Natural killer cell (primary cell): ENCODE data around the gene FGF11. TPM values are rescaled to one million over a fixed set of nuclear protein-coding genes. Genes with fewer than 3 reads are reported as not detected.

Experiments
- ATAC-seq, 3 donors: fragments of 150-1000 bp in 2 of 3; fragments of 200-7000 bp in 1 of 3; cut with Tn5 transposase; 1 replicate in 1 of 3; 2 replicates in 2 of 3; pipeline ENCODE4 v1.10.0; 2021; ENCODE audit warnings: mild to moderate bottlenecking in 2 of 3, moderate library complexity in 2 of 3
- DNase-seq, 2 donors: peaks; one replicate each; pipeline versions ENCODE4 v3.0.0 to v3.0.0-alpha.2; 2013 to 2021; ENCODE audit warnings: mixed read lengths in 1 of 2
- H3K27ac ChIP-seq: one replicate; pipeline ENCODE4 v1.5.1; 2013; ENCODE audit warnings: mild to moderate bottlenecking, low read length
- H3K27me3 ChIP-seq: one replicate; pipeline ENCODE4 v1.6.1; 2013; ENCODE audit warnings: low read length; ENCODE audit not compliant: control insufficient read depth, insufficient read depth
- H3K36me3 ChIP-seq: one replicate; pipeline ENCODE4 v1.6.1; 2013; ENCODE audit warnings: low read length; ENCODE audit not compliant: control insufficient read depth, insufficient read depth
- H3K4me1 ChIP-seq: one replicate; pipeline ENCODE4 v1.6.1; 2013; ENCODE audit warnings: low read length; ENCODE audit not compliant: control insufficient read depth, insufficient read depth
- H3K4me3 ChIP-seq: one replicate; pipeline ENCODE4 v1.5.1; 2013; ENCODE audit warnings: low read length
- H3K9me3 ChIP-seq: one replicate; pipeline ENCODE4 v1.6.1; 2013; ENCODE audit warnings: low read length; ENCODE audit not compliant: control insufficient read depth, insufficient read depth
- H3K27ac Mint-ChIP-seq, 2 donors: one replicate each; pipeline ENCODE4 v1.8.0; 2022; ENCODE audit warnings: mild to moderate bottlenecking in 2 of 2, mixed read lengths in 2 of 2, moderate library complexity in 1 of 2
- H3K27me3 Mint-ChIP-seq, 2 donors: one replicate each; pipeline ENCODE4 v1.8.0; 2022; ENCODE audit warnings: low read depth in 2 of 2, mixed read lengths in 2 of 2
- H3K36me3 Mint-ChIP-seq: one replicate; pipeline ENCODE4 v1.8.0; 2022; ENCODE audit warnings: mixed read lengths
- H3K4me1 Mint-ChIP-seq, 2 donors: one replicate each; pipeline ENCODE4 v1.8.0; 2022; ENCODE audit warnings: mixed read lengths in 2 of 2
- H3K4me3 Mint-ChIP-seq: one replicate; pipeline ENCODE4 v1.8.0; 2022; ENCODE audit warnings: mild to moderate bottlenecking, moderate library complexity, mixed read lengths
- H3K9me3 Mint-ChIP-seq, 2 donors: one replicate each; pipeline ENCODE4 v1.8.0; 2022; ENCODE audit warnings: mixed read lengths in 2 of 2
- WGBS: methylation state at CpG from one replicate; pipeline ENCODE4 v1.1.7; 2013; ENCODE audit warnings: missing lambda C conversion rate; ENCODE audit not compliant: insufficient coverage; 5-methylcytosine and 5-hydroxymethylcytosine counted together
- intact Hi-C: fragments of 100-400 bp; cut with micrococcal nuclease; formaldehyde crosslinking; loops from one replicate; pipeline ENCODE4 v1.14.2; 2022
- total RNA-seq, 4 donors: library from RNA; stranded (reverse); fragments of 120-200 nt in 1 of 4; gene quantifications; one replicate each; pipeline versions ENCODE4 v1.2.3 to v1.2.4, GENCODE V29; 2013 to 2022
- TF ChIP-seq, protein P1 (sequence below): fragments of 200-600 bp; IDR thresholded peaks from one replicate; pipeline ENCODE4 v1.8.0; 2022; ENCODE audit warnings: antibody characterized with exemption

Gene FGF11
- total RNA-seq, 3 donors from 2014 or later (not counting 1 experiment from before 2014, with no cell fraction given), result 1.2 to 4.2 (median 1.9) TPM

DNA sequence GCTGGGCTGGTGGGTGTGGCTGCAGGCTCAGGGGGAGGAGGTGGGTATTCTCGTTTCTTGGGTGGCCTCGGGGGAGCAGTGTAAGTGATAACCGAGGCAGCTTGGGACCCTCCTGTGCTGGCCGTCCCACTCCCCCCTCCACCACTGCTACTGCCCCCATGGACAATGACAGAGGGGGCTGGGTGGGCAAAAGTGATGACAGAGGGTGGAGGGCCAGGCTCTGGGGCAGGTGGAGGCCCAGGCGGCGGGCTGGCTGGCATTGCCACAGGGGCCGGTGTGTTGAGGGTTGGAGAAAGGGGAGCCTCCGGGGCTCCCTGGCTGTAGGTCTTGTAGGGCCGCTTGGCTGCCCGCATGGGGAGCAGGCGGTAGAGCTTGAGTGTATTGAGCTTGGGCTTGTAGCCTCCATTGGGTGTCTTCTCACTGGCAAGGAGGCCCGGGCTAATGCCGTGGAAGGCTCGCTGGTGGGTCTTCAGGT lies 24.1 kb downstream of the FGF11 start:
- Mint-ChIP-seq H3K4me3 (no peak overlapping the region), H3K9me3 (no peaks in the 10 kb centered on the region), H3K4me1 (peaks cover 11 to 25% of the 10 kb centered on the region in 2 donors), H3K27me3 (no peaks in the 10 kb centered on the region), H3K27ac (peak overlapping the region in 1 of 2 donors; percentile 27), H3K36me3 (no peaks in the 10 kb centered on the region)
- intact Hi-C loops, result no loop called here
- 97% methylated on average over 10 of the region's 14 CpGs for WGBS
- no peak overlapping the region for H3K27ac ChIP-seq
- no peak for DNase-seq
- no peaks in the 10 kb centered on the region for H3K27me3 ChIP-seq
- ATAC-seq, result no peak
- peaks cover 12% of the 10 kb centered on the region for H3K4me1 ChIP-seq
- TF ChIP-seq, protein P1, sequence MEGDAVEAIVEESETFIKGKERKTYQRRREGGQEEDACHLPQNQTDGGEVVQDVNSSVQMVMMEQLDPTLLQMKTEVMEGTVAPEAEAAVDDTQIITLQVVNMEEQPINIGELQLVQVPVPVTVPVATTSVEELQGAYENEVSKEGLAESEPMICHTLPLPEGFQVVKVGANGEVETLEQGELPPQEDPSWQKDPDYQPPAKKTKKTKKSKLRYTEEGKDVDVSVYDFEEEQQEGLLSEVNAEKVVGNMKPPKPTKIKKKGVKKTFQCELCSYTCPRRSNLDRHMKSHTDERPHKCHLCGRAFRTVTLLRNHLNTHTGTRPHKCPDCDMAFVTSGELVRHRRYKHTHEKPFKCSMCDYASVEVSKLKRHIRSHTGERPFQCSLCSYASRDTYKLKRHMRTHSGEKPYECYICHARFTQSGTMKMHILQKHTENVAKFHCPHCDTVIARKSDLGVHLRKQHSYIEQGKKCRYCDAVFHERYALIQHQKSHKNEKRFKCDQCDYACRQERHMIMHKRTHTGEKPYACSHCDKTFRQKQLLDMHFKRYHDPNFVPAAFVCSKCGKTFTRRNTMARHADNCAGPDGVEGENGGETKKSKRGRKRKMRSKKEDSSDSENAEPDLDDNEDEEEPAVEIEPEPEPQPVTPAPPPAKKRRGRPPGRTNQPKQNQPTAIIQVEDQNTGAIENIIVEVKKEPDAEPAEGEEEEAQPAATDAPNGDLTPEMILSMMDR, result no peak
- H3K4me3 ChIP-seq, result no peak overlapping the region
- H3K36me3 ChIP-seq, result peaks cover 35% of the 10 kb centered on the region
- no peaks in the 10 kb centered on the region for H3K9me3 ChIP-seq

GRCh38 chr17:7464081-7464480 lies 24.8 kb downstream of the FGF11 start:
- H3K27ac ChIP-seq, result no peak overlapping the region
- H3K9me3 ChIP-seq, result no peaks in the 10 kb centered on the region
- intact Hi-C loops, result no loop called here
- no peak overlapping the region for H3K4me3 ChIP-seq
- WGBS, result 96% methylated on average over 9 of the region's 9 CpGs
- peaks cover 35% of the 10 kb centered on the region for H3K36me3 ChIP-seq
- Mint-ChIP-seq H3K9me3 (no peaks in the 10 kb centered on the region), H3K4me1 (peaks cover 11 to 30% of the 10 kb centered on the region in 2 donors), H3K36me3 (no peaks in the 10 kb centered on the region), H3K4me3 (no peak overlapping the region), H3K27me3 (no peaks in the 10 kb centered on the region), H3K27ac (no peak overlapping the region)
- peaks cover 12% of the 10 kb centered on the region for H3K4me1 ChIP-seq
- no peak for DNase-seq
- no peaks in the 10 kb centered on the region for H3K27me3 ChIP-seq
- TF ChIP-seq, protein P1, result no peak
- ATAC-seq, result no peak

DNA sequence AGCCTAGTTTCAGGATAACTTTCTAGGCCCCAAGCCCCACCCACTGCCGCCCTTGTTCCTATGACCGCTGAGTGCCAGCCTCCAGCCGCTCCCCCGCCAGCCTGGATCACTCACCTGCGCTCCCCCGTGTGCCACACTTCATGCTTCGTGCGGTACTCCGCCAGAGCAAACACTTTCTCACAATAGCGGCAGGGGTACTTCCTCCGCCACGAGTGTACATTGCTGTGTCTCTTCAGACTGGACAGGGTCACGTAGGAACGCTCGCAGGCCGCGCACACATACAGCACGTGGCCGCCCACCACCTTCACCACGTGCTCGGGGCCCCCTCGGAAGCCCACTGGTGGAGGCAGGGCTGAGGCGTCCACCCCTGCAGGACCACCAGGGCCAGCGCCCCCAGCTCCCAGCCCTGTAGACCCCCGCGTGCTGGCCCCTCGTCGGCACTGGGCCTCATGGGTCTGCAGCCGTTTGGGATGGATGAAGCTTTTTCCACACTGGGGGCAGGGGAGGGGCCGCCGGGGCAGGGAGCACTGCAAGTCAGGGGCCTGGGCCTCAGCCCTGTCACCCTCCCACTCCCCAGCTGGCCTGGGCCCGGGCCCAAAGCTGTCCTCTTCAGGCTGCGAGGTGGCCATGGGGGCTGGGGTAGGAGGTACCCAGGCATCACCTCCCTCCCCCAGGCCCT lies 26.4 kb downstream of the FGF11 start:
- Mint-ChIP-seq H3K27me3 (no peaks in the 10 kb centered on the region), H3K9me3 (no peaks in the 10 kb centered on the region), H3K4me1 (peaks cover 11 to 30% of the 10 kb centered on the region in 2 donors), H3K36me3 (no peaks in the 10 kb centered on the region), H3K4me3 (no peak overlapping the region), H3K27ac (peak overlapping the region in 1 of 2 donors; percentile 82)
- H3K4me3 ChIP-seq, result no peak overlapping the region
- TF ChIP-seq, protein P1, result no peak
- peaks cover 12% of the 10 kb centered on the region for H3K4me1 ChIP-seq
- no peak overlapping the region for H3K27ac ChIP-seq
- H3K36me3 ChIP-seq, result peaks cover 35% of the 10 kb centered on the region
- 96% methylated on average over 33 of the region's 33 CpGs for WGBS
- ATAC-seq (no peak), DNase-seq (no peak)
- H3K27me3 ChIP-seq, result no peaks in the 10 kb centered on the region
- no peaks in the 10 kb centered on the region for H3K9me3 ChIP-seq
- intact Hi-C loops, result no loop called here

- WGBS, result 93% methylated on average over 9 of the region's 9 CpGs
- Histone ChIP-seq H3K27ac (no peak overlapping the region), H3K9me3 (no peaks in the 10 kb centered on the region), H3K27me3 (no peaks in the 10 kb centered on the region), H3K36me3 (peaks cover 35% of the 10 kb centered on the region), H3K4me1 (peaks cover 14% of the 10 kb centered on the region), H3K4me3 (no peak overlapping the region)
- H3K4me1 Mint-ChIP-seq, result peaks cover 8 to 27% of the 10 kb centered on the region in 2 donors
- DNase-seq (no peak), ATAC-seq (no peak)
- no peaks in the 10 kb centered on the region for H3K27me3 Mint-ChIP-seq
- TF ChIP-seq, protein P1, result no peak
- intact Hi-C loops, result no loop called here
- no peaks in the 10 kb centered on the region for H3K9me3 Mint-ChIP-seq
- peak overlapping the region; percentile 46 to 82 for H3K27ac Mint-ChIP-seq
- no peaks in the 10 kb centered on the region for H3K36me3 Mint-ChIP-seq
- no peak overlapping the region for H3K4me3 Mint-ChIP-seq
These were observed 27.0 kb downstream of the FGF11 start for GRCh38 chr17:7466318-7466638.
